NCI-H69 (cell line): ENCODE results near the gene DNTTIP2.
A peak's percentile ranks its signal among the peaks of the same experiment; 100 is the strongest.
"Not testable (repeated sequence)": the region's sequence is repeated elsewhere in the genome, so short reads cannot be mapped to it uniquely, and the experiment has no call there.

Experiments used
- DNase-seq: peaks from one replicate; lab custom pipeline; 2025; lab: John Stamatoyannopoulos, UW

Gene DNTTIP2

DNA sequence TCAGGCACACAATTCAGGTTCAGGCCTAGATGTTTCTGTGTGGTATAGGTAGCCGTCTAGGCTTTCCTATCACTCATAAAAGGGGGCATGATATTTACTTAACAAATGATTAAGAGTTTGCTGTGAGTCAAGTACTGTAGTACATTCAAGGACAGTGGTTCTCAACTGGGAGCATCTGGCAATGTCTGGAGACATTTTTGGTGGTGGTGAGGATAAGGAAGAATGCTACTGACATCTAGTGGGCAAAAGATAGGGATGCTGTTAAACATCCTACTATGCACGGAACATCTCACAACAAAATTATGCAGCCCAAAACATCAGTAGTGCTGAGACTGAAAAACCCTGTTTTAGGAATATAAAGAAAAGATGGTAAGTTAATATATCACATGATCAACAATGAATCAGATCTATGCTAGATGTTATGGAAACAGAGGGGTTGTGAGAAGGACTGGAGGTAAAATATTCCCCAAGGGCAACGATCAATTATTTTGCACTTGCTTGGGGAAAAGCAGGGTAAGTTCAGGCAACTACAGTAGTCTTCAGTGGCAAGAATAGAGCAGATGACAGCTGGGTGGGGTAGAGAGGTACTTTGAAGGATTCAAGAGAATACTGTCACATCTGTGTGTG, 4.9 kb downstream of the DNTTIP2 start:
- peak; percentile 27 for DNase-seq

DNA sequence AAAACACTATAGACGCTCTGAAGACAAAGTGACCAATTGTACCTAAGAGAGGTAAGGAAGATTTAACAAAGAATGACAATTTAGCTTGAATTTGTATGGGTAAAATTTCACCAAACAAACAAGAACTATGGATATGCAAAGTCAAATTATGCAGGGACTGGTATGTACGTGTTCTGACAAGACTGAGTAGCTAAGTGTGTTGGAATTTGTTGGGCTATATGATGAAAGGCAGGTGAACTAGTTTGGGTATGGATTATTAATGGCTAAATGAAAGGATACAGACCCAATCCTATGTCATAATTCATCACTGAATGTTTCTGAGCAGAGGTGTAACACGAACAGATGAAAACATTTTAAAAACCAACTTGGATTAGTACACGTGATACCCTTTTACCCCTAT, 7.6 kb downstream of the DNTTIP2 start:
- DNase-seq: no peak

DNA sequence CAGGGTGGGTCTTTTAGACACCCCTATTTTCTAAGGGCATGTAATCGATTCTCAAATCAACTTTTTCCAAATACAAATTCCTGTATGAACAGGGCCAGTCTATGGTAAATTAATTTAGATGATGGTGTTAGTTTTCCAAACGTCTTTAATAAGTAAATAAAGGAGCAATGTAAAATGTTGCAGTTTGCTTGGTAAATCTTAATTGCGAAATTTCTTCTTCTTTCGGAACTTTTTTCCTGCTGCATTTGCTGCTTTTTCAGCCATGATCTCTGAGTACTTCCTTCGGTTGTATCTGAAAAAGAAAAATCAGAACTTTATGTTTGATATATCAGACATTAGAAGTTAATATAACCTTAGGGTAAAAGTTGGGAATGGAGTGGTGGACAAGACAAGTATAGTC, 9.4 kb downstream of the DNTTIP2 start:
- no peak for DNase-seq

DNA sequence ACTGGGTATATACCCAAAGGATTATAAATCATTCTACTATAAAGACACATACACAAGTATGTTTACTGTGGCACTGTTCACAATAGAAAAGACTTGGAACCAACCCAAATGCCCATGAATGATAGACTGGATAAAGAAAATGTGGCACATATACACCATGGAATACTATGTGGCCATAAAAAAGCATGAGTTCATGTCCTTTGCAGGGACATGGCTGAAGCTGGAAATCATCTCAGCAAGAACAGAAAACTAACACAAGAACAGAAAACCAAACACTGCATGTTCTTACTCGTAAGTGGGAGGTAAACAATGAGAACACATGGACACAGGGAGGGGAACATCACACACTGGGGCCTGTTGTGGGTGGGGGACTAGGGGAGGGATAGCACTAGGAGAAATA, 10.5 kb downstream of the DNTTIP2 start:
- not testable (repeated sequence) for DNase-seq

DNA sequence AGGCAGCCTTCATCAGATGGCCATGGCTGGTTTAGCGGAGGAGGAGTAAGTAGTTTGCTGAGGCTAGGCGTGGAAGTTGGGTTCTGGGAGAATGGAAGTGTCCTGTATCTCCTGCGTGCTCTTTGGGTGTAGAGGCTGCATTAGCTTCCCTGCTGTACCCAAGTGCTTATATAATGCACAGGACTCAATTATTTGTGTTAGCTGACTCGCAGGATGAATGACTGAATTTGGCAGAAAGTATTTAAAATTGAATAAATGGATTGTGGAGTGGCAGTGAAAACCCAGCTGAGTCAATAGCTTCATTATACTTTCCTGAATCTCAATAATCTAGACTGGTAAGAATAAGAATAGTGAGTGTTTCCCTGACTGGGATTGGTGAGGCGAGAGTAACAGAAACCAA, 13.8 kb downstream of the DNTTIP2 start:
- DNase-seq: no peak

DNA sequence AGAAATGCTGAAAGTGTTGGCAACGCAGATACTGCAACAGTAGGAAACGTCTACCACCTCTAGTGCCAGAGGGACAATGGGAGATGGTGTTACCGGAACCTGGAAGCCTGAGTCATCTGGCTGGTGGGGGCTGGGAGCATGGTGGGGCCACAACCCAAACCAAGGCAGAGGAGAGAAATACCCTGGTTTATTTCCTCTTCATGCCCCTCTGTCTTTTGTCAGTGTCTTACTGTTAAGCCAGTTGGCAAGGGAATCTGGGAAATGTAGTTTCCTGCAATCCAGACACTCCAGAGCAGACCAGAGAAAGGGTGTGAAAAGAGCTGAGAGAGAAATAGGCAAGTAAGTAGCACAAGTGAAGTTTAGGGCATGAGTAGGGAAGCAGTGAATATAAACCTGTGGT, 14.8 kb downstream of the DNTTIP2 start:
- no peak for DNase-seq

DNA sequence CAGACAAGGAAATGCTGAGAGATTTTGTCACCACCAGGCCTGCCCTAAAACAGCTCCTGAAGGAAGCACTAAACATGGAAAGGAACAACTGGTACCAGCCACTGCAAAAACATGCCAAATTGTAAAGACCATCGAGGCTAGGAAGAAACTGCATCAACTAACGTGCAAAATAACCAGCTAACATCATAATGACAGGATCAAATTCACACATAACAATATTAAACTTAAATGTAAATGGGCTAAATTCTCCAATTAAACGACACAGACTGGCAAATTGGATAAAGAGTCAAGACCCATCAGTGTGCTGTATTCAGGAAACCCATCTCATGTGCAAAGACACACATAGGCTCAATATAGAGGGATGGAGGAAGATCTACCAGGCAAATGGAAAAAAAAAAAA, 21.4 kb downstream of the DNTTIP2 start:
- DNase-seq: not testable (repeated sequence)

DNA sequence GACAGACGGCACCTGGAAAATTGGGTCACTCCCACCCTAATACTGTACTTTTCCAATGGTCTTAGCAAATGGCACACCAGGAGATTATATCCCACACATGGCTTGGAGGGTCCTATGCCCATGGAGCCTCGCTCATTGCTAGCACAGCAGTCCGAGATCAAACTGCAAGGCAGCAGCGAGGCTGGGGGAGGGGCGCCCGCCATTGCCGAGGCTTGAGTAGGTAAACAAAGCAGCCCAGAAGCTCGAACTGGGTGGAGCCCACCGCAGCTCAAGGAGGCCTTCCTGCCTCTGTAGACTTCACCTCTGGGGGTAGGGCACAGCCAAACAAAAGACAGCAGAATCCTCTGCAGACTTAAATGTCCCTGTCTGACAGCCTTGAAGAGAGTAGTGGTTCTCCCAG, 23.0 kb downstream of the DNTTIP2 start:
- not testable (repeated sequence) for DNase-seq

DNA sequence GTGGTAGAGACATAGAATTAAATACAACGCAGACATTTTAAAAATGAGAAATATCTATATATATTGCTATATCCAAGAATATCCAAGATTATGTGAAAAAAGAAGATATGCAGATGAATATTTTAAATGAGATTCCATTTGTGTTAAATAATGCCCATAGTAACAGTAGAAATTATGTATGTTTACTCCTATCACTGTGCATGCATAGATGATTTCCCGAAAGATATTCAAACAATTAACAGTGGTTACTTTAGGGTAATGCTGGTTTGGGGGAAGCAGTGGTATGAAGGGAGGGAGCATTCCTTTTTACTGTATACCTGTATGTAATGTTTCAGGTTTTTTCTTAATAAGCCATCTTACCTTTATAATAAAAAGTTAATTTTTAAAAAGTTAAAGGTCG, 25.1 kb downstream of the DNTTIP2 start:
- DNase-seq: no peak

DNA sequence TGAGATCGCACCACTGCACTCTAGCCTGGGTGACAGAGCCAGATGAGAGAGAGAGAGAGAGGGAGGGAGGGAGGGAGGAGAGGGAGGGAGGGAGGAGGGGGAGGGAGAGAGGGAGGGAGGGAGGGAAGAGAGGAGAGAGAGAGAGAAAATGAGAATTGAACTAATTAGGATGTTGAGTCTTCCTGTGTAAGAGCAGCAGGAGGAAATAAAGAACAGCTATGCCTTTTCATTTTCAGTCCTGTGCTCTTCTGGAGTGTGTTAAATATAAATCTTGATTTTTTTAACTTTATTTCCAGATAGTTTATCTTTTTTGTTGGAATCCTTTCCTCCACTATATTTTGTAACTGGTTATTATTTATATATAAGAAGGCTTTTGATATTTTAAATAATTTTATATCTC, 27.1 kb downstream of the DNTTIP2 start:
- DNase-seq: peak; percentile 16

DNA sequence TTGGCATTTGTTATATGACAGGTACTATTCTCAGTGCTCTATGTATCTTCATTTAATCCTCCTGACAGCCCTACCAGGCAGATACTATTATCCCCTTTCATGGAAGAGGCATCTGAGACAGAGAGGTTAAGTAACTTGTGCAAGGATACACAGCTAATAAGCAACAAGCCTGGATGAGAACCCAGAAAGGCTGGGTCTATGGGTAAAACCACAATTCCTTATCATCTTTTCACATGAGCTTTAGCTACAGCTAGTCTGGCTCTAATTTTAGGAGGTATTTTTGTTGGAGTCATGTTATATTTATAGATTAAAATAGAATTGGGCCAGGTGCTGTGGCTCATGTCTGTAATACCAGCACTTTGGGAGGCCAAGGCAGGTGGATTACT, 27.7 kb downstream of the DNTTIP2 start:
- no peak for DNase-seq

DNA sequence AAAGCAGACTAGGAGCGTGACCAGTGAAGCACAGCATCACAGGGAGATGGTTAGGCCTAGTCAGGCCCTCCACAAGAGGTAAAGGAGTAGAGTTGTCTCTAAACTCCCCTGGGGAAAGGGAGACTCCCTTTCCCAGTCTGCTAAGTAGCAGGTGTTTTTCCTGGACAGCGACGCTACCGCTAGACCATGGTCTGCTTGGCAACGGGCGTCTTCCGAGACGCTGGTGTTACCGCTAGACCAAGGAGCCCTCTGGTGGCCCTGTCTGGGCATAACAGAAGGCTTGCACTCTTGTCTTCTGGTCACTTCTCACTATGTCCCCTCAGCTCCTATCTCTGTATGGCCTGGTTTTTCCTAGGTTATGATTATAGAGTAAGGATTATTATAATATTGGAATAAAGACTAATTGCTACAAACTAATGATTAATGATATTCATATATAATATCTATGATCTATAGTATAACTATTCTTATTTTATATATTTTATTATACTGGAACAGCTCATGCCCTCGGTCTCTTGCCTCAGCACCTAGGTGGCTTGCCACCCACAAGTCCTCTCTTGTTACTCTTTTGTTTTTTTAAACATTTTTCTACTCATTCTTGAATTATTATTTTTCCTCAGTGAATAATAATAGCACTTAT, 28.2 kb downstream of the DNTTIP2 start:
- DNase-seq: peak; percentile 70

DNA sequence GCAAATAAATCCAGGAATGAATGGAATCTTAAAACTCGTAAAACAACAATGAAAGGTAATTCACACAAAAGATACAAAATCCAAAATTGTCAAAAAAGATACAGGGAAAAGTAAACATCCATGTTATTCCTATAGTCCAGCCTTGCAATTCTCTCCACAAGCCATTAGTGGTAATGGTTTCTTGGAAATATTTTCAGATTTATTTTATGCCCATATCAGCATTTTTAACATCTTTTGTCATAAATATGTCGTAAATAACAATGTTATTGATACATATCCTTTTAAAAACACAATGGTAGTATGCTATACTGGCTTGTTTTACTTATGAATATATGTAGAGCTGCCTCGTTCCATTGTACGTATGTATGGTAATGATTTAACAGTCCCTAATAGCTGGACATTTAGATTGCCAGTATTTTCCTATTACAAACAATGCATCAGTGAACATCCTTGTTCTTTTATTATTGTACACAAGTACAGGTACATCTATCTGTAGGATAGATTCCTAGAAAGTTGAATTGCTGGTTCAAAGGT, 30.6 kb downstream of the DNTTIP2 start:
- DNase-seq: no peak

DNA sequence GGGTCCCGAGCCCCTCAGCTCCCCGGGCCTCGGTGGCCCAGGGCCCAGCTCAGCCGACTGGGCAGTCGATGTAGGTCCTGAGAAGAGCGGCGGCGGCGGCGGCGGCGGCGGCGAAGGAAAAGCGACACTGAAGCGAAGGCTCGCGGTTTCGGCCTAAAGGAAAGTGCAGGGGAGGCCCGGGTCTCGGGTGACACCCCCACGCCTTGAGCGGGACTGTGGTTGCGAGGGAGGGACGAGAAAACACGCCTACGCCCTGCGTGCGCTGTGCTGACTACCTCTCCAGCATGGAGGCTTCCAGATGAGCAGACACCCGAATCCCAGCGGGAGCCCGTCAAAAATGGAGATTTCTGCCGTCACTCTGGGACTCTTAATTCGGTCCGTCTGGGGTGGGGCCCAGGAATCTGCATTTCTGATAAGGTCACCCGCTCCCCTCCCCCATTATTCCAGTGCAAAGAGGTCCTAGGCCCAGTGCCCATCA, 31.2 kb downstream of the DNTTIP2 start:
- DNase-seq: peak; percentile 78

DNA sequence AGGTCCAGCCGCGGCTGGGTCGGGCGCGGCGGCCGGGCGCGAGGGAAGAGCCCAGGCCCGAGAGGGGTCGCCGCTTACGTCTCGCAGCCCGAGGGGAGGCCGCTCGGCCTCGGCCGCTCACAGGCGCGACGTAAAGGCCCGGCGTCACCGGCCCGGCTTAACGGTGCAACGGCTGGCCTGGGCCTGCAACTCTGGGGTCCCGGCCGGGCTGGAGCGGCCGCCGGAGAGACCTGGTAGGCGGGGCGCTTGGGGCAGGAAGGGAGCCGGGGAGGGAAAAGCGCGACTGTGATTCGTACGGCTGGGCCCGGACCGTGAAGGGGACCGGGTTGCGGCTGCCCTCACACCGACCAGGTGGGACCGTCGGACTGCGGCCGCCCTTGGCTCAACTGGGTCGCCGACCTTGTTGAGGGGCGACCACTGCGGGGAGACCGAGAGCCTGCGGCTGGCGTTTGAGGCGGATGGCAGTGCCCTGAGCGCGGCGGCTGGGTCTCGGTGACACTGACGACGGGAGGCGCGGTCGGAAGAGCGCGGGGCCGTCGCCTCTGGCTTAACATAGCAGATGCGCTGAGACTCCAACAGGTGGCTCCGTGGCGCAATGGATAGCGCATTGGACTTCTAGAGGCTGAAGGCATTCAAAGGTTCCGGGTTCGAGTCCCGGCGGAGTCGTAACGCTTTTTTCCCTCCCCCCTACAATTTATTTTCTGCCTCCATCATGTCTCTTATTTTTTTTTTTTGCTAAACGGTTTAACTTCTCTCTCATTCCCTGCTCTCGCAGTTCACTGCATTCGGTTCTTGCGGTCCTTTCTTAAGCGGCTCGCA, 31.8 kb downstream of the DNTTIP2 start:
- DNase-seq: peak; percentile 84

DNA sequence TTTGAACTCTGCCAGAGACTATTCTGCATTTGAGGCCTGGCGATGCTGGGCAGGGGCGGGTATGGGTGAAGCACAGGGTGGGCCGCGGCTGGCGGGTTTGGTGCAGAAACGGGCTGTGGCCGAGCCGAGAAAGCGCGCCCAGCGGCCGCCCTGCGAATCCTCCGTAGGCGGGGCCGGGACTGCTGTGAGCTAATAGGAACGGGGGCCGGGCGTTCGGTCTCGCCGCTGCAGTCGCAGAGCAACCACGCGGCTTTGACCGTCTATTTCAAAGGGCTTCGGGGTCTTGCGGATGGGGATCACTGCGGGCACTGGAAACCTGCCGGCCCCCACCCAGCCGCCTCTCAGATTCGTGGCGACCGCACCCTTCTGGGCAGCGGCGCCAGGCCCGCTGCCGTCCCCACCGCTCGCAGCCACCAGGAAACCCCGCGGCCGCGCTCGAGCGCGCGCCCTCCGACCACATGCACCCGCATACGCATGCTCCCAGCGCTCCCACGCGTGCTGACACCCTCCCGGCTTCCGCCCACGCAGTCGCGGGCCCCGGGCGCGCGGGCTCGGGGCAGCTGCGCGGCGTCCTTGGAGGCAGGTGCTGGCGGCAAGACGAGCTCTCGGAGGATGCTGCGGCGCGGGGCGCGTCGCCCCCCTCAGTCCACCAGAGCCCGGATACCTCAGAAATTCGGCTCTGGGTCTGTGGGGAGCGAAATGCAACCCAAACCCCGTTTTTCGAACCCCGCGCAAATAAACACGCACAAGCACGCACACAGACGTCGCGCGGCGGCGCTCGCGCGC, 32.6 kb downstream of the DNTTIP2 start:
- DNase-seq: peak; percentile 87

DNA sequence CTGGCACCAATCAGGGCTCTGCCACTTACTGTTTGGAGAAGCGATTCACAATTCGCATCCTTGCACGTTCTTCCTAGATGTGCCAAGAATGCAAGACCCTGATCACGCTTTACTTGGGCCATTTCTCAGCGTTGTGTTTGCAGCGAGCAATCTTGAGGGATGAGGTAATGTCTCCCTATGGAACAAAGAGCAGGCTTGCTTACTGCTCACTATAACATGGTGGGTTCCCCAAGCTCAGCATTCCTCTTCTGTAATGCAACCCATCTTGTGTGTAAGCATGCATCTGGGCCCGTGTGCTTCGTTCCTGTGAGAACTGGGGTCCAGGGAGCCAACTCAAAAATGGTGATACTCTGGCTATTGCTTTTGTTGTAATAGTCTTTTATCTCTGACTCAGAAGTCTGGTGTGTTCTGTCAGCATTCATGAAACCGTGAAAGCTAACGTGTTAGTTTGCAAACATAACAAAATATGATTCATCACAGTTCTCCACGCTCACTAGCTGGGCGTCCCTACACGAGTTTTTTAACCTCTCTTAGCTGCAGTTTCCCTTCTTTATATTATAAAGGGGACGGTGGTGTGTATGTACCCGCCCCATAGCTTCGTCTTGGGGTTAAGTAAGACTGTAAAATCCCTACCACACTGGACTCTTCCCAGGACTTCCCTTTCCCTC, 33.3 kb downstream of the DNTTIP2 start:
- peak; percentile 55 for DNase-seq

DNA sequence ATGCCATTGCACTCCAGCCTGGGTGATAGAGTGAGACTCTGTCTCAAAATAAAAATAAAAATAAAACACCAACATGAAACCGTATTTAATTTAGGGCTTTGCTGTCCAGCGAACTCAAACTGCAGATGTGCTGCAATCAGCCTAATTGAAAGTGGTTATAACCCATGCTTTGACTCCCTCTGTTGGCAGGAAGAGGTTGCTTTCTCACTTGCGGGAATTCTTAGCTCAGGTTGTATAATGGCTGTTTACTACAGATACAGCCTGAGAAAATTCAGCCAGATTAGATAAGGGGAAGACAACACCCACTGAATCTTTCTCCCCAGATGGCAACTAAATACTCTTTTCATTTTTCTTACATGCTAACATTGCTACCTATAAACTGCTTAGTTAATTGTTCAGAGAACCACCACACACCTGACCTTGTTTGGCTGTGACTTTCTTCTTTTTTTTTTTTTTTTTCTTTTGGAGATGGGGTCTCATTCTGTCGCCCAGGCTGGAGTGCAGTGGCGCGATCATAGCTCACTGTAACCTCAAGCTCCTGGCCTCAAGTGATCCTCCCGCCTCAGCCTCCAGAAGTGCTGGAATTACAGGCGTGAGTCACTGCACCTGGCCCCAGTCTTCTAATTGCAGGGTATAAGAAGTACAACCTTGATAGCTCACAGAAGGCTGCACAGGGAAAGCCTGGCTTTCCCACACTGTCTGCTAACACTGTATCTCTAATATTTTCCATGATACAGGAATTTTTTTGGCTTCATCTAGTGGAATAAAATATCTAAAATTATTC, 34.6 kb downstream of the DNTTIP2 start:
- peak; percentile 75 for DNase-seq

DNA sequence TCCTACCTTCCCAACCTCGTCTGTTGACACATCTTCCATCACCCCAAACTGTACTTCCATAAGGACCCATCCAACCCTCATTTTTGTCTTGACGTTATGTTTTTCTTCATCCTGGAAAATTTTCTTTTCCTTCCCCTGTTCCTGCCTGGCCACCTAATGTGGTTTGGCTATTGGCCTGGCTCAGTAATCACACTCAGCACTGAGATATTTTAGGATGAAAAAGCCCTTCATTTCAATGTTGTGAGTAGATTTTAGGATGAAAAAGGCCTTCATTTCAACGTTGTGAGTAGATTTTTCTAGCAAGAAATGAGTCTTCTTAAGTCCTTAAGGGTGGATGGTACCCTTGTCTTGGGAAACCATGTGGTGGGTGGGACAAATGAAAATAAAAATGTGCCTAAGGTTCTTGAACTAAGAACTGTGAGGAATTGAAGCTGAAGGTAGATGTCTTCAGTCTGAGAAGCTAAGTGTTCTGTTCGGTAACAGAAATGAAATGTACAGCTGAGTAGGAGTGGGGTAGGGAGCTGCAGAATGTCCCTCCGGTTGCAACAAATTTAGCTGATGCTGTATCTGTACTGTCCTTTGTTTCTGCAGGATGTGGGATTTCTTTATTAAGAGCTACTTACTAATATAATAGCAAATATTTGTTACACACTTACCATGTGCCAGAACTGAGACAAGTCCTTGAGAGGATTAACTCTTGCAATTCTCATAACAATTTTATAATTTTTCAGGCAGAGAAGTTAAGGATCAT, 36.1 kb downstream of the DNTTIP2 start:
- no peak for DNase-seq

DNA sequence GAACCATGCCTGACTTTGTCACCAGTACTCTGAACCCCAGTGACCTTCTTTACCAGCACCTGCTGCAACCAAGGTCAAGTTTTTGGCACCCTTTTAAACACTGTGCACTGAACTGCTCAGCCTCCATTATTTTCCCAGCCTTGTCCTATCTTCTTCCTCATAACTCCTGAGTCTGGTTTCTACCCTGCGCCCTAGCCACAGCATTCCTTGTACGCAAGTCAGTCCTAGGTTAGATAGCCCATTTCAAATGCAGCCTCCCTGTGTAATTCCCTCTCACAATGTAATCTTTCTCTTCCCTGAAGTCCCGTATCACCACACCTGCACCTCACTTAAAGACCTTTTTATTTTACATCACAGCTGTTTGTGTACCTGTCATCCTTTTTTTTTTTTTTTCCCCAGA, 37.2 kb downstream of the DNTTIP2 start:
- no peak for DNase-seq
